GM12878 (cell line): ENCODE results near the gene PTTG1. TPM values are rescaled to one million over a fixed set of nuclear protein-coding genes. Genes with fewer than 3 reads are reported as not detected.
A peak's percentile ranks its signal among the peaks of the same experiment; 100 is the strongest.

ENCODE experiments used
- EED ChIP-seq: sonication (generic); IDR thresholded peaks from 2 replicates; pipeline ENCODE4 v1.6.1; 2016; ENCODE audit warnings: antibody characterized with exemption, low read depth
- EP300 ChIP-seq, 2 experiments: fragments of 150-350 bp in 1 of 2; IDR thresholded peaks; 2 replicates each; pipeline ENCODE4 v1.6.1; 2011 to 2012; ENCODE audit warnings: low read depth in 2 of 2, low read length in 2 of 2, borderline replicate concordance in 1 of 2, improper control_type of control experiment in 1 of 2, inconsistent platforms in 1 of 2; ENCODE audit not compliant: control insufficient read depth in 1 of 2
- ETV6 ChIP-seq, 2 experiments: fragments of 450-650 bp in 1 of 2; IDR thresholded peaks in 1 of 2; conservative IDR thresholded peaks in 1 of 2; 2 replicates each; pipeline ENCODE4 v1.6.1; 2014; ENCODE audit warnings: antibody characterized with exemption in 1 of 2, borderline replicate concordance in 1 of 2, low read depth in 1 of 2, mild to moderate bottlenecking in 1 of 2, moderate library complexity in 1 of 2
- FOS ChIP-seq: IDR thresholded peaks from 3 replicates; pipeline ENCODE4 v1.6.1; 2011; ENCODE audit warnings: borderline replicate concordance; ENCODE audit not compliant: insufficient read length; ENCODE audit errors: extremely low read depth
- IKZF1 ChIP-seq: fragments of 450-650 bp; conservative IDR thresholded peaks from 2 replicates; pipeline ENCODE4 v1.6.1; 2017; ENCODE audit warnings: antibody characterized with exemption, mild to moderate bottlenecking
- JUND ChIP-seq: IDR thresholded peaks from 2 replicates; pipeline ENCODE4 v1.6.1; 2012; ENCODE audit warnings: low read depth, mild to moderate bottlenecking, low read length, improper control_type of control experiment, moderate library complexity
- KLF5 ChIP-seq: fragments of 450-650 bp; IDR thresholded peaks from 2 replicates; pipeline ENCODE4 v1.6.1; 2014; ENCODE audit warnings: mild to moderate bottlenecking; ENCODE audit not compliant: partially characterized antibody
- NFIC ChIP-seq: IDR thresholded peaks from 2 replicates; pipeline ENCODE4 v1.6.1; 2012; ENCODE audit warnings: low read depth, mild to moderate bottlenecking, inconsistent platforms, low read length, moderate library complexity
- PAX5 ChIP-seq: IDR thresholded peaks from 2 replicates; pipeline ENCODE4 v1.6.1; 2011; ENCODE audit warnings: low read depth, low read length, borderline replicate concordance
- PAX8 ChIP-seq: fragments of 450-650 bp; IDR thresholded peaks from 2 replicates; pipeline ENCODE4 v1.6.1; 2017; ENCODE audit warnings: mild to moderate bottlenecking, moderate library complexity
- PML ChIP-seq: IDR thresholded peaks from 2 replicates; pipeline ENCODE4 v1.6.1; 2012; ENCODE audit warnings: low read length, inconsistent platforms
- SIX5 ChIP-seq: IDR thresholded peaks from 2 replicates; pipeline ENCODE4 v1.6.1; 2011; ENCODE audit warnings: mild to moderate bottlenecking, low read depth, low read length, moderate library complexity; ENCODE audit not compliant: severe bottlenecking
- SP1 ChIP-seq: IDR thresholded peaks from one replicate; pipeline ENCODE4 v1.6.1; 2011; ENCODE audit warnings: low read depth, low read length
- TBL1XR1 ChIP-seq: IDR thresholded peaks from 2 replicates; pipeline ENCODE4 v1.6.1; 2012; ENCODE audit warnings: low read depth, low read length, improper control_type of control experiment
- YBX1 ChIP-seq: fragments of 450-650 bp; IDR thresholded peaks from 2 replicates; pipeline ENCODE4 v1.6.1; 2016; ENCODE audit warnings: antibody characterized with exemption
- ZNF207 ChIP-seq: fragments of 450-650 bp; IDR thresholded peaks from 2 replicates; pipeline ENCODE4 v1.6.1; 2014; ENCODE audit warnings: antibody characterized with exemption, mild to moderate bottlenecking, borderline replicate concordance
- ZNF274 ChIP-seq: IDR thresholded peaks from one replicate; pipeline ENCODE4 v1.8.0; 2011; ENCODE audit not compliant: insufficient read length, insufficient read depth
- ZSCAN29 ChIP-seq: fragments of 450-650 bp; IDR thresholded peaks from 2 replicates; pipeline ENCODE4 v1.6.1; 2017; ENCODE audit warnings: mild to moderate bottlenecking, moderate library complexity
- polyA plus RNA-seq, 11 experiments: library from polyadenylated mRNA; depleted of rRNA in 4 of 11; unstranded in 6 of 11; stranded (reverse) in 5 of 11; fragments of >200 nt; fragmentation: Nextera tagmentation in 4 of 11; fragmentation: Illumina TruSeq in 1 of 11; extraction: Ambion mirVana in 4 of 11; extraction: Trizol in 1 of 11; gene quantifications; 1 replicate in 1 of 11; 2 replicates in 10 of 11; pipeline versions ENCODE4 v1.2.1 to v1.2.3, GENCODE V29; 2011 to 2016; ENCODE audit warnings: inconsistent platforms in 2 of 11, missing spikeins in 2 of 11, low read depth in 1 of 11
- total RNA-seq, 4 experiments: library from RNA; depleted of rRNA in 3 of 4; stranded (reverse); fragments of >200 nt in 3 of 4; fragmentation: Illumina TruSeq in 1 of 4; extraction: Trizol in 1 of 4; gene quantifications; 2 replicates each; pipeline versions ENCODE4 v1.2.1 to v1.2.3, GENCODE V29; 2013 to 2021
- TF ChIP-seq, protein P1 (sequence below), 3 experiments: IDR thresholded peaks in 2 of 3; conservative IDR thresholded peaks in 1 of 3; 2 replicates each; pipeline ENCODE4 v1.5.1; 2011; ENCODE audit warnings: low read depth in 3 of 3, low read length in 3 of 3, mild to moderate bottlenecking in 3 of 3, control low read depth in 2 of 3, moderate library complexity in 2 of 3, inconsistent platforms in 1 of 3, mixed read lengths in 1 of 3; ENCODE audit not compliant: control insufficient read depth in 2 of 3, insufficient read depth in 1 of 3; ENCODE audit errors: extremely low read depth in 1 of 3
- TF ChIP-seq, protein P2 (sequence below): fragments of 450-650 bp; IDR thresholded peaks from 2 replicates; pipeline ENCODE4 v1.6.1; 2018; ENCODE audit warnings: borderline replicate concordance, mild to moderate bottlenecking; ENCODE audit not compliant: partially characterized antibody
- TF ChIP-seq, protein P3 (sequence below): fragments of 450-650 bp; formaldehyde crosslinking; IDR thresholded peaks from 2 replicates; pipeline ENCODE4 v1.4.0; 2022; ENCODE audit warnings: mild to moderate bottlenecking, moderate library complexity

The PTTG1 gene
- total and polyA plus RNA-seq, 10 of the 15 experiments (the other 5 are each of a cell fraction or from before 2014, with no cell fraction given): 154 to 1,033 (median 377) TPM

DNA sequence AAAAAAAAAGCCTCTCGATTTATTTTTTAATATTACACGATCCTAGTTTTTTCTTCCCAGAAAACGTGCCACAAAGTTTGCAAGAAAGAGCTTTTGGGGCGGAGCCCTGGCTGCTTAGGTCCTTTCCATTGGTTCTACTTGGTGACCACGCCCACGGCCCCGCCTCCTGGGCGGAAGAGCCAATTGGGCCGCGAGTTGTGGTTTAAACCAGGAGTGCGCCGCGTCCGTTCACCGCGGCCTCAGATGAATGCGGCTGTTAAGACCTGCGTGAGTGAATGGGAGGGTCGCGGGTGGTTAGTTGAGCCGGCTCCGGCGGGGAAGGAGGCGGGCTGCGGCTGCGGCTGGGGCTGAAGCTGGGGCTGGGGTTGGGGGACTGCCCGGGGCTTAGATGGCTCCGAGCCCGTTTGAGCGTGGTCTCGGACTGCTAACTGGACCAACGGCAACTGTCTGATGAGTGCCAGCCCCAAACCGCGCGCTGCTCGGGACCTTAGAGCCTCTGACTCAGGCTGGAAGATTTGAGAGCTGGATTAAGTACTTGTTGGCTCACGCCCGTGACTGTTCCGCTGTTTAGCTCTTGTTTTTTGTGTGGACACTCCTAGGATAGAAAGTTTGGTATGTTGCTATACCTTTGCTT lies at the start of gene PTTG1 (continued):
- TF ChIP-seq ZNF207 (no peak), PAX5 (peak; percentile 67; the same call in 1 of the 2 replicates), SIX5 (no peak), PML (0 out of 2 replicates have a peak, but pooled peaks have one; percentile 32), ZNF274 (no peak), IKZF1 (no peak), ZSCAN29 (no peak), TBL1XR1 (no peak), PAX8 (no peak), ETV6 (conservative IDR thresholded peaks at IDR 0.05 in 1 of 2, IDR thresholded peaks at IDR 0.05 in 1 of 2; ENCODE audit: borderline replicate concordance in 1 of 2, low read depth in 1 of 2) (no peak), FOS (no peak), EED (no peak), SP1 (peak; percentile 84), NFIC (no peak), YBX1 (no peak), EP300 (IDR thresholded peaks at IDR 0.05; ENCODE audit: borderline replicate concordance in 1 of 2, control insufficient read depth in 1 of 2, low read depth in 2 of 2, low read length in 2 of 2) (no peak), JUND (no peak), KLF5 (no peak)
- TF ChIP-seq, protein P1, sequence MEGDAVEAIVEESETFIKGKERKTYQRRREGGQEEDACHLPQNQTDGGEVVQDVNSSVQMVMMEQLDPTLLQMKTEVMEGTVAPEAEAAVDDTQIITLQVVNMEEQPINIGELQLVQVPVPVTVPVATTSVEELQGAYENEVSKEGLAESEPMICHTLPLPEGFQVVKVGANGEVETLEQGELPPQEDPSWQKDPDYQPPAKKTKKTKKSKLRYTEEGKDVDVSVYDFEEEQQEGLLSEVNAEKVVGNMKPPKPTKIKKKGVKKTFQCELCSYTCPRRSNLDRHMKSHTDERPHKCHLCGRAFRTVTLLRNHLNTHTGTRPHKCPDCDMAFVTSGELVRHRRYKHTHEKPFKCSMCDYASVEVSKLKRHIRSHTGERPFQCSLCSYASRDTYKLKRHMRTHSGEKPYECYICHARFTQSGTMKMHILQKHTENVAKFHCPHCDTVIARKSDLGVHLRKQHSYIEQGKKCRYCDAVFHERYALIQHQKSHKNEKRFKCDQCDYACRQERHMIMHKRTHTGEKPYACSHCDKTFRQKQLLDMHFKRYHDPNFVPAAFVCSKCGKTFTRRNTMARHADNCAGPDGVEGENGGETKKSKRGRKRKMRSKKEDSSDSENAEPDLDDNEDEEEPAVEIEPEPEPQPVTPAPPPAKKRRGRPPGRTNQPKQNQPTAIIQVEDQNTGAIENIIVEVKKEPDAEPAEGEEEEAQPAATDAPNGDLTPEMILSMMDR (IDR thresholded peaks at IDR 0.05 in 2 of 3, conservative IDR thresholded peaks at IDR 0.05 in 1 of 3; ENCODE audit: control insufficient read depth in 2 of 3, extremely low read depth in 1 of 3, insufficient read depth in 1 of 3, low read depth in 3 of 3, low read length in 3 of 3): no peak
- TF ChIP-seq, protein P2, sequence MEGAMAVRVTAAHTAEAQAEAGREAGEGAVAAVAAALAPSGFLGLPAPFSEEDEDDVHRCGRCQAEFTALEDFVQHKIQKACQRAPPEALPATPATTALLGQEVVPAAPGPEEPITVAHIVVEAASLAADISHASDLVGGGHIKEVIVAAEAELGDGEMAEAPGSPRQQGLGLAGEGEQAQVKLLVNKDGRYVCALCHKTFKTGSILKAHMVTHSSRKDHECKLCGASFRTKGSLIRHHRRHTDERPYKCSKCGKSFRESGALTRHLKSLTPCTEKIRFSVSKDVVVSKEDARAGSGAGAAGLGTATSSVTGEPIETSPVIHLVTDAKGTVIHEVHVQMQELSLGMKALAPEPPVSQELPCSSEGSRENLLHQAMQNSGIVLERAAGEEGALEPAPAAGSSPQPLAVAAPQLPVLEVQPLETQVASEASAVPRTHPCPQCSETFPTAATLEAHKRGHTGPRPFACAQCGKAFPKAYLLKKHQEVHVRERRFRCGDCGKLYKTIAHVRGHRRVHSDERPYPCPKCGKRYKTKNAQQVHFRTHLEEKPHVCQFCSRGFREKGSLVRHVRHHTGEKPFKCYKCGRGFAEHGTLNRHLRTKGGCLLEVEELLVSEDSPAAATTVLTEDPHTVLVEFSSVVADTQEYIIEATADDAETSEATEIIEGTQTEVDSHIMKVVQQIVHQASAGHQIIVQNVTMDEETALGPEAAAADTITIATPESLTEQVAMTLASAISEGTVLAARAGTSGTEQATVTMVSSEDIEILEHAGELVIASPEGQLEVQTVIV: no peak
- TF ChIP-seq, protein P3, sequence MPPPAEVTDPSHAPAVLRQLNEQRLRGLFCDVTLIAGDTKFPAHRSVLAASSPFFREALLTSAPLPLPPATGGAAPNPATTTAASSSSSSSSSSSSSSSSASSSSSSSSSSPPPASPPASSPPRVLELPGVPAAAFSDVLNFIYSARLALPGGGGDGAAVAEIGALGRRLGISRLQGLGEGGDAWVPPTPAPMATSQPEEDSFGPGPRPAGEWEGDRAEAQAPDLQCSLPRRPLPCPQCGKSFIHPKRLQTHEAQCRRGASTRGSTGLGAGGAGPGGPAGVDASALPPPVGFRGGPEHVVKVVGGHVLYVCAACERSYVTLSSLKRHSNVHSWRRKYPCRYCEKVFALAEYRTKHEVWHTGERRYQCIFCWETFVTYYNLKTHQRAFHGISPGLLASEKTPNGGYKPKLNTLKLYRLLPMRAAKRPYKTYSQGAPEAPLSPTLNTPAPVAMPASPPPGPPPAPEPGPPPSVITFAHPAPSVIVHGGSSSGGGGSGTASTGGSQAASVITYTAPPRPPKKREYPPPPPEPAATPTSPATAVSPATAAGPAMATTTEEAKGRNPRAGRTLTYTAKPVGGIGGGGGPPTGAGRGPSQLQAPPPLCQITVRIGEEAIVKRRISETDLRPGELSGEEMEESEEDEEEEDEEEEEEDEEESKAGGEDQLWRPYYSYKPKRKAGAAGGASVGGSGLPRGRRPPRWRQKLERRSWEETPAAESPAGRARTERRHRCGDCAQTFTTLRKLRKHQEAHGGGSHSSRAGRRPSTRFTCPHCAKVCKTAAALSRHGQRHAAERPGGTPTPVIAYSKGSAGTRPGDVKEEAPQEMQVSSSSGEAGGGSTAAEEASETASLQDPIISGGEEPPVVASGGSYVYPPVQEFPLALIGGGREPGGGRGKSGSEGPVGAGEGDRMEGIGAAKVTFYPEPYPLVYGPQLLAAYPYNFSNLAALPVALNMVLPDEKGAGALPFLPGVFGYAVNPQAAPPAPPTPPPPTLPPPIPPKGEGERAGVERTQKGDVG (CRISPR knock-in tag): no peak
